ES-I3 (cell line): ENCODE results near the gene CRLF3.

Source experiments
- H3K36me3 ChIP-seq: 2 replicates; pipeline ENCODE4 v1.6.1; 2013; ENCODE audit warnings: mild to moderate bottlenecking, low read length, control low read depth, moderate library complexity; ENCODE audit not compliant: insufficient read depth
- H3K4me1 ChIP-seq: 2 replicates; pipeline ENCODE4 v1.6.1; 2013; ENCODE audit warnings: mild to moderate bottlenecking, control low read depth, low read length; ENCODE audit not compliant: insufficient read depth
- H3K9ac ChIP-seq: 2 replicates; pipeline ENCODE4 v1.6.1; 2013; ENCODE audit warnings: low read depth, mild to moderate bottlenecking, low read length, moderate library complexity
- H3K9me3 ChIP-seq: 2 replicates; pipeline ENCODE4 v1.6.1; 2013; ENCODE audit warnings: mild to moderate bottlenecking, low read length, moderate library complexity; ENCODE audit not compliant: control insufficient read depth, insufficient read depth

The CRLF3 gene

GRCh38 chr17:30824356-30825145, at the start of gene CRLF3:
Gene CRLF3 (minus strand): TSS chr17:30824692. CDS start chr17:30824651, 41 bp downstream.
- no peaks in the 10 kb centered on the region for H3K9me3 ChIP-seq
- H3K4me1 ChIP-seq, result peaks cover 4% of the 10 kb centered on the region; the same call in 1 of the 2 replicates
- H3K36me3 ChIP-seq, result no peaks in the 10 kb centered on the region
- peak within 1 kb of the TSS; percentile 73 for H3K9ac ChIP-seq

- Histone ChIP-seq H3K4me1 (no peaks in the 10 kb centered on the region), H3K36me3 (peaks cover 17% of the 10 kb centered on the region), H3K9ac (no peak overlapping the region), H3K9me3 (no peaks in the 10 kb centered on the region)
Measured at GRCh38 chr17:30869005-30869404, 44.5 kb upstream of the CRLF3 start.

- Histone ChIP-seq H3K4me1 (no peaks in the 10 kb centered on the region), H3K9ac (no peak overlapping the region), H3K9me3 (no peaks in the 10 kb centered on the region), H3K36me3 (peaks cover 16% of the 10 kb centered on the region)
Measured at GRCh38 chr17:30864636-30865035, 40.1 kb upstream of the CRLF3 start.

GRCh38 chr17:30858556-30859250, 34.2 kb upstream of the CRLF3 start:
- H3K36me3 ChIP-seq, result peaks cover 9% of the 10 kb centered on the region; the same call in 1 of the 2 replicates
- H3K9me3 ChIP-seq, result no peaks in the 10 kb centered on the region
- H3K9ac ChIP-seq, result no peak overlapping the region
- no peaks in the 10 kb centered on the region for H3K4me1 ChIP-seq

- no peak overlapping the region for H3K9ac ChIP-seq
- no peaks in the 10 kb centered on the region for H3K9me3 ChIP-seq
- H3K4me1 ChIP-seq, result no peaks in the 10 kb centered on the region
- peaks cover 9% of the 10 kb centered on the region; the same call in 1 of the 2 replicates for H3K36me3 ChIP-seq
Measured at GRCh38 chr17:30854146-30854545, 29.7 kb upstream of the CRLF3 start.

- no peak overlapping the region for H3K9ac ChIP-seq
- H3K9me3 ChIP-seq, result no peaks in the 10 kb centered on the region
- peaks cover 4% of the 10 kb centered on the region; the same call in 1 of the 2 replicates for H3K36me3 ChIP-seq
- H3K4me1 ChIP-seq, result no peaks in the 10 kb centered on the region
Measured at GRCh38 chr17:30848021-30848420, 23.5 kb upstream of the CRLF3 start.

GRCh38 chr17:30840771-30841170, 16.3 kb upstream of the CRLF3 start:
- Histone ChIP-seq H3K4me1 (no peaks in the 10 kb centered on the region), H3K9me3 (no peaks in the 10 kb centered on the region), H3K9ac (no peak overlapping the region), H3K36me3 (peaks cover 5% of the 10 kb centered on the region; the same call in 1 of the 2 replicates)

GRCh38 chr17:30838202-30838807, 13.8 kb upstream of the CRLF3 start:
- no peak overlapping the region for H3K9ac ChIP-seq
- no peaks in the 10 kb centered on the region for H3K4me1 ChIP-seq
- peaks cover 5% of the 10 kb centered on the region; the same call in 1 of the 2 replicates for H3K36me3 ChIP-seq
- H3K9me3 ChIP-seq, result no peaks in the 10 kb centered on the region

GRCh38 chr17:30832438-30833124, 8.1 kb upstream of the CRLF3 start:
- Histone ChIP-seq H3K9me3 (no peaks in the 10 kb centered on the region), H3K36me3 (no peaks in the 10 kb centered on the region), H3K4me1 (peaks cover 5% of the 10 kb centered on the region; the same call in 1 of the 2 replicates), H3K9ac (peak overlapping the region; percentile 84)

GRCh38 chr17:30831663-30832437, 7.4 kb upstream of the CRLF3 start, which contains the start of gene ATAD5:
Gene ATAD5 (plus strand): TSS chr17:30831966. CDS start chr17:30832348, 382 bp downstream.
- Histone ChIP-seq H3K9ac (peak within 1 kb of the TSS; percentile 84), H3K9me3 (no peaks in the 10 kb centered on the region), H3K36me3 (no peaks in the 10 kb centered on the region), H3K4me1 (peaks cover 5% of the 10 kb centered on the region; the same call in 1 of the 2 replicates)

- H3K9me3 ChIP-seq, result no peaks in the 10 kb centered on the region
- H3K4me1 ChIP-seq, result peaks cover 5% of the 10 kb centered on the region; the same call in 1 of the 2 replicates
- no peaks in the 10 kb centered on the region for H3K36me3 ChIP-seq
- H3K9ac ChIP-seq, result peak overlapping the region; percentile 84
Measured at GRCh38 chr17:30831257-30831656, 6.8 kb upstream of the CRLF3 start.

- no peaks in the 10 kb centered on the region for H3K36me3 ChIP-seq
- peaks cover 5% of the 10 kb centered on the region; the same call in 1 of the 2 replicates for H3K4me1 ChIP-seq
- H3K9ac ChIP-seq, result no peak overlapping the region
- H3K9me3 ChIP-seq, result no peaks in the 10 kb centered on the region
Measured at GRCh38 chr17:30829022-30829421, 4.5 kb upstream of the CRLF3 start.

GRCh38 chr17:30827082-30827481, 2.6 kb upstream of the CRLF3 start:
- Histone ChIP-seq H3K36me3 (no peaks in the 10 kb centered on the region), H3K4me1 (peaks cover 7% of the 10 kb centered on the region; the same call in 1 of the 2 replicates), H3K9me3 (no peaks in the 10 kb centered on the region), H3K9ac (no peak overlapping the region)
